NCI-H1048 (cell line): ENCODE measurements around the gene LPCAT3.
A peak's percentile ranks its signal among the peaks of the same experiment; 100 is the strongest.
"Not testable (repeated sequence)": the region's sequence is repeated elsewhere in the genome, so short reads cannot be mapped to it uniquely, and the experiment has no call there.

ENCODE experiments used
- DNase-seq: peaks from one replicate; lab custom pipeline; 2025; lab: John Stamatoyannopoulos, UW

The LPCAT3 gene

GRCh38 chr12:7018350-7019042 lies at the start of gene LPCAT3:
LPCAT3 (minus strand) TSS chr12:7018476; CDS start chr12:7018424, 52 bp downstream.
- DNase-seq: peak; percentile 93

DNA sequence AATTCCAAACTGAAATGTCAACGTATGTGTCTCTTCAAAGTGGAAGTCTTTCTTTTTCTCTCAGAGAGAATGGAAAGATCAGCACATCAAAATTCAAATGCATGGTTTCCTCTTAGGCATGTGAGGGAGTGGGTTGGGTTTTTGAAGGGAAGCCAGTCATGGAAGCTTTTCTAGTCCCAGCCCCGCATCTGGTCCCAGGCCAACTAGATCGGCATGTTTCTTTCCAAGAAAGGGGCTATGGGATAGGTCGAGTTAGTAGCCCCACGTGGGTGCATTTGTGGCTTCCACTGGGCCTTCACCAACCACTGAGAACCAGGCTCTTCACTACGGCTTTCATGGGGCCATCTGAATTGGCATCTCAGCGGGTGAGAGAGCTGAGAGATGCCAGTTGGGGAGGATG lies 48.8 kb upstream of the LPCAT3 start:
- DNase-seq: no peak

DNA sequence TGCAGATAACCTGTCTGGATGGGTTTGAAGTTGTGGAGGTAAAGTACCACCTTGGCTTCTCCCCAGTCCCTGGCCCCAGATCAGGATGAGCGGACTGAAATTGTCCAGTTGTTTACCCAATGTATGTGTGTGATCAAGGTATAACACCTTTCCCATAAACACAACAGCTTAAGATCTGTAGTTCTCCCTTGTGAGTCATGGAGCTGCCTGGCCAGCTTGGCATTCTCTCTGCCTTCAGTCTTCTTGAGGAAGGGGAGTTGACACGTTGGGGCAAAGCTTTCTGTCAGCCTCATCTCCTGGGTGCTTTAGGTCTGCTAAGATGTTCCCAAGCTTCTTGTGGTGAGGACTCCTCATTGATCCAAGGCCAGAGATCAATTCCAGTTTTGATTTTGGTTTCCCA lies 48.3 kb upstream of the LPCAT3 start:
- no peak for DNase-seq

DNA sequence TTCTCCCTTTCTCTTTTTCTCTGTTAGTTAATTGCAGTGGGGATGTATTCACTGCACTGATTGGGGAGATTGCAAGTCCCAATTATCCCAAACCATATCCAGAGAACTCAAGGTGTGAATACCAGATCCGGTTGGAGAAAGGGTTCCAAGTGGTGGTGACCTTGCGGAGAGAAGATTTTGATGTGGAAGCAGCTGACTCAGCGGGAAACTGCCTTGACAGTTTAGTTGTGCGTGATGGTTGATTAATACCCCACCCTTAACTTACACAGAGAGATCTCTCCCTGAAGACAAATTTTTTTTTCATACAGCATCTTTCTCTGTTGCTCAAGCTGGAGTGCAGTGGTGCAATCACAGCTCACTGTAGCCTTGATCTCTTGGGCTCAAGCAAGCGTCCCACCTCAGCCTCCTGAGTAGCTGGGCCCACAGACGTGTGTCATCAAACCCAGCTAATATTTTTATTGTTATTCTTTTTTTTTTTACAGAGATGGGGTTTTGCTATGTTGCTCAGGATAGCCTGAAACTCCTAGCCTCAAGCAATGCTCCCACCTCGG lies 46.9 kb upstream of the LPCAT3 start:
- DNase-seq: no peak

DNA sequence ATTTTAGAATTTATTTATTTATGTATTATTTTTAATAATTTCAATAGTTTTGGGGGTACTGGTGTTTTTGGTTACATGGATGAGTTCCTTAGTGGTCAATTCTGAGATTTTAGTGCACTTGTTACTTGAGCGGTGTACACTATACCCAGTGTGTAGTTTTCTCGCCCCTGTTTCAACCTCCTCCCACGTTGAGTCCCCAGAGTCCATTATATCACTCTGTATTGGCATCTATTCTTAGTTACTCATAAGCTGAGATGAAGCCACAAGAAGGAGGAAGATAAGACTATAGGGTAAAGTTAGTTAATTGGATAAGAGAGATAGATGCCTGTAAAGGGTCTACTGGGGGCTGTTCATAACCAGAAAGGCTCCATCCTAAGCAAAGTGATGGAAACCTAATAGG lies 46.2 kb upstream of the LPCAT3 start:
- DNase-seq: no peak

DNA sequence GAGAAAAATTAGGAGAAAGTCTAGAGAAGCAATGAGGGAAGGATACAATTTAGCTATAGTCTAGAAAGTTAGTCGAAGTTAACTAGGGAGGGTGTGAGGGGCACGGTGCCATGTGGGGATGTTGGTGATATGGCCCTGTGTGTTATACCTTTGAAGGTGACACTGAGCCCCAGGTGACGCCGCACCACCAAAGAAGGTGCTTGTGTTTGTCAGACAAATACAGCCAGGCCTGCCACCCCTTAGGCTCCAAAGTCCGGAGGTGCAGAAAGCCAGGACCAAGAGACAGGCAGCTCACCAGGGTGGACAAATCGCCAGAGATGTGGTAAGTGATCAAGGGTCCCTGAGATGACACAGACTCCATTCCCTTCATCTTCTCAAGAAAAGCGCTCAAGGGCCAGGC lies 43.3 kb upstream of the LPCAT3 start:
- no peak for DNase-seq

DNA sequence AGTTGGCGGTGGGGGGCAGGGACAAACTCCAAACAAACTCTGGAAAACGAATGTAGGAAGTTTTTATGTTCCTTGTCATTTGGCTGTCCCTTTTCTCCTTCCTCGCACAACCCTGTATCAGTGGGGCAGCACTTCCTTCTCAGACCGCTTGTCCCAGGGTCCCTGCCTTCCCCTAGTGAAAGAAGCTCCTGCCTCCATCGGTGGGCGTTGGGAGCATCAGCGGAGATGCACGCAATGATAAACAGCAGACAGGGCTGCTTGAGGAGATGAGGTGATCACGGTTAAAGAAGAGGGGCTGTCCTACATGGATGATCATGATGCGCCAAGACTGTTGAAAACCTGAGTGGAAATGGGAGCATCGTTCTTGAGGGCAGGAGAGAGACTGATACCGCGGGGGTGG lies 42.9 kb upstream of the LPCAT3 start:
- DNase-seq: no peak

DNA sequence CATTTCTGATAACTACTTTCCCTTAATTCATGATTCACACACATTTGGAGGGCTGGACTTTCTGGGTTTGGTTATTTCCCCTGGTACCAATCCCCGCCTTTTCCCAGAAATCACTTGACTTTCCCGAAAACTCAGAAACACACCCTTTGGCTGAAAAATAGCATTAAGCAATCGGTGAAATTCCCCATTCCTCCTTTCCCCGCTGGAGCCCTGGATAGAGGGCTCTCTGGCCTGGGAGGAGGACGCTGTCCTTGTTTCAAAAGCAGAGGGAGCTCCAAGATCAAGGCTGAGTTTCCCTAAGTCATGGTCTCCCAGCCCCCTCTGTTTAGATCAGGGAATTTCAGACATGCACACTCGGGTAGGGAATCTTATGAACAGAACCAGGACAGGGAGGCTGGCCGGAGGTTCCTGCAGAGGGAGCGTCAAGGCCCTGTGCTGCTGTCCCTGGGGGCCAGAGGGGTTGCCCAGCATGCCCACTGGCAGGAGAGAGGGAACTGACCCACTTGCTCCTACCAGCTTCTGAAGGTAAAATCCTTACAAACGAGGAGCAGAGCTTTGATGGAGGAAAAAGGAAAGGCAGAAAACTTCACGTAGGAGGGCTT lies 42.2 kb upstream of the LPCAT3 start, which contains the start of gene C1S:
Gene C1S (plus strand): TSS at position 366 of the 602 bp plus-strand sequence. CDS start 1,195 bp downstream, outside the sequence.
- DNase-seq: no peak

- no peak for DNase-seq
These were observed 41.5 kb upstream of the LPCAT3 start for GRCh38 chr12:7059780-7060179.

GRCh38 chr12:7058850-7059395 lies 40.6 kb upstream of the LPCAT3 start:
- DNase-seq: no peak

- no peak for DNase-seq
These were observed 40.0 kb upstream of the LPCAT3 start for GRCh38 chr12:7058163-7058845.

DNA sequence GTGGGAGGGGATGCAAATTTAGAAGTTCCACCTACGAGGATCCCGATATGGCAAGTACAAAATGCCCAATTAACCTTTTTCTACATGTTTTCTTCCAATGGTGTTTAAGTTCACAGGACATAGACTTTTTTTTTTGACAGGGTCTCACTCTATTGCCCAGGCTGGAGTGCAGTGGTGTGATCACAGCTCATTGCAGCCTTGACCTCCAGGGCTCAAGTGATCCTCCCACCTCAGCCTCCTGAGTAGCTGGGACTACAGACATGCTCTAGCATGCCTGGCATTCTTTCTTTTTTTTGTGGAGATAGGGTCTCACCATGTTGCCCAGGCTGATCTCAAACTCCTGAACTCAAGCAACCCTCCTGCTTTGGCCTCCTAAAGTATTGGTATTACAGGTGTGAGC lies 37.5 kb upstream of the LPCAT3 start:
- not testable (repeated sequence) for DNase-seq

DNA sequence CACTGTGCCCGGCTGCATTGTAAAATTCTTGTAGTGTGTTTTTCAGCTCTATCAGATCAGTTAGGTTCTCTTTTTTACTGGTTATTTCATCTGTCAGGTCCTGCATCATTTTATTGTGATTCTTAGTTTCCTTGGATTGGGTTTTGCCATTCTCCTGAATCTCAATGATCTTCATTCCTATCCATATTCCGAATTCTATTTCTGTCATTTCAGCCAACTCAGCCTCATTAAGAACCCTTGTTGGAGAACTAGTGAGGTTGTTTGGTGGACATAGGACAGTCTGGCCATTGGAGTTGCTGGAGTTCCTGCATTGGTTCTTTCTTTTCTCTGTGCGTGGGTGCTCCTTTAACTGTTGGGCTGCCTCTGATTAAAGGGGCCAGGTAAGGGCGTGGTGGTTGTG lies 36.6 kb upstream of the LPCAT3 start:
- no peak for DNase-seq

DNA sequence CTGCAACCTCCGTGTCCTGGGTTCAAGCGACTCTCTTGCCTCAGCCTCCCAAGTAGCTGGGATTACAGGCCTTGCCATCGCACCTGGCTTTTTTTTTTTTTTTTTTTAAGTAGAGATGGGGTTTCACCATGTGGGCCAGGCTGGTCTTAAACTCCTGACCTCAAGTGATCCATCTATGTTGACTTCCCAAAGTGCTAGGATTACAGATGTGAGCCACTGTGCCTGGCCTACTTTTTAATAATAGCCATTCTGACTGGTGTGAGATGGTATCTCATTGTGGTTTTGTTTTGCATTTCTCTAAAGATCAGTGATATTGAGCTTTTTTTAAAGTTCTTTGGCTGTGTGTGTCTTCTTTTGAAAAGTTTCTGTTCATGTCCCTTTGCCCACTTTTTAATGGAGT lies 31.7 kb upstream of the LPCAT3 start:
- DNase-seq: not testable (repeated sequence)

GRCh38 chr12:7049445-7049951 lies 31.2 kb upstream of the LPCAT3 start:
- not testable (repeated sequence) for DNase-seq

GRCh38 chr12:7047306-7047705 lies 29.0 kb upstream of the LPCAT3 start:
- DNase-seq: no peak

DNA sequence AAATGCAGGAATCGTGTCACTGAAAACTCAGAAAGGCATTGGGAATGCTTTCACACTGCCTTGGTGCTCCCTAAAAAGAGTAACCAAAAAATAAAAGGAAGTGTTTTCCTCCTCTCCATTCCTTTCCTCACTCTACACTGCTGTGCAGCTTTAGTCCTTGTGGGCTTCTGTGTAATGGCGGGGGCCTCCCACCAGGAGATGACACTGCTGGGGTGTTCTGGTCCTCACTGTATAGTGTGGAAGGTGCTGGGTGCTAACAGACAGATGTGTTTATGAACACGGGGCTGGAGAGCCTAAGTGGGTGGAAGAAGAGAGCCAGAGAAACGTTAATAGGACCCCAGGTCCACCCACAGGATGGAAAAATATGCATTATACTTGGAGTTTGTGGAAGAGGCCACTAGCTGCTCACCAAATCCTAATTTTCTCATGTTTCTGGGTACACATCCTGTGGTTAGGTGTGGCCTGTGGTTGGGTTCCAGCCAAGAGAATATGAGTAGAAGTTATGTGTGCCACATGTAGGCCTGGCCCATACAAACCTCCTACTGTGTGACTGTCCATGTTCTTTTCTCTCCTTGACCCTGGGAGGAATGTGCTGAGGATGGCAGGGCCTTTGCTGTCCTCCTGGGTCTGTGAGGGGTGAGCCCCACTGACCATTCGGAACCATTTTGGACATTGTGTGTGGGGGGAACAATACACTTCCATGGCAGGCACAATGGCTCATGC lies 28.3 kb upstream of the LPCAT3 start:
- no peak for DNase-seq

- no peak for DNase-seq
These were observed 27.6 kb upstream of the LPCAT3 start for GRCh38 chr12:7045913-7046312.

DNA sequence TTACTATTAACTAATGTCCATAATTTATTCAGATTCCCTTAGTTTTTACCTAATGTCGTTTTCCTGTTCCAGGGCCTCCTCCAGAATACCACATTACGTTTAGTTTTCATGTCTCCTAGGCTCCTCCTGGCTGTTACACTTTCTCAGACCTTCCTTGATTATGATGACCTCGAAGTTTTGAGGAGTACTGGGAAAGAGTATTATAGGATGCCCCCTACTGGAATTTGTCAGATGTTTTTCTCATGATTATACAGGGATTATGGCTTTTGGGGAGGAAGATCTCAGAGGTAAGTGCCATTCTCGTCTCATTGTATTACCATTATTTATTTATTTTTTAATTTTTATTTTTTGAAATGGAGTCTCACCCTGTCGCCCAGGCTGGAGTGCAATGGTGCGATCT lies 24.6 kb upstream of the LPCAT3 start:
- no peak for DNase-seq

DNA sequence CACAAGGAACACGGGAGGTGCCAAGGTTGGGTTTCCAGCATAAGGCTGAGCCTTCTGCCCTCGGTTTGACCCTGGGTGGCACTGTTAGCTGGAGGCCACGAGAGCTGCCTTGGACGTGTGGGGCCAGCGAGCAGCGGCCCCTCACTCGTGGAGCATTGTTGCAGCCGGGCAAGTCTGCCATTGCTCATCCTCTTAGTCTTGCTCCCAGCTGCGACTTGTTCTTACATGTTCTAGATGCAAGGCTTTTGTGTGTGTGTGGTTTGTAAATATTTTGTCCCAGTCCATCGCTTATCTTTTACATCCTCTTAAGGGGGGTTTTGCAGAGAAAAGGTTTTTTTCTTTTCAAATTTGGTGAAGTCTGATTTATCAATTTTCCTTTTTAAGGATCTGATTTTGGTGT lies 21.1 kb upstream of the LPCAT3 start:
- DNase-seq: no peak

DNA sequence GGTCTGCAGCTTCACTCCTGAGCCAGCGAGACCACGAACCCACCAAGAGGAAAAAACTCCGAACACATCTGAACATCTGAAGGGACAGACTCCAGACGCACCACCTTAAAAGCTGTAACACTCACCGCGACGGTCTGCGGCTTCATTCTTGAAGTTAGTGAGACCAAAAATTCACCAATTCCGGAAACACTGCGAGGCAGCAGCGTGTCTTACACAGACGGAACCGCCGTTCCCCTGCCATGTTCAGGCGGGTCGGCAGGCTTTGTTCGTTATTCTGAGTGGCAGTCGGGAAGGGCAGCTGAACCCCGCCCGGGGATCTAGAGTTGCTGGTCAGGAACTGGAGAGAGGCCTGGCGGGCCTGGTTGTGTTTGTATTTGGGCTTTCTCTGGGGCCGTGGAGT lies 20.3 kb upstream of the LPCAT3 start:
- no peak for DNase-seq

DNA sequence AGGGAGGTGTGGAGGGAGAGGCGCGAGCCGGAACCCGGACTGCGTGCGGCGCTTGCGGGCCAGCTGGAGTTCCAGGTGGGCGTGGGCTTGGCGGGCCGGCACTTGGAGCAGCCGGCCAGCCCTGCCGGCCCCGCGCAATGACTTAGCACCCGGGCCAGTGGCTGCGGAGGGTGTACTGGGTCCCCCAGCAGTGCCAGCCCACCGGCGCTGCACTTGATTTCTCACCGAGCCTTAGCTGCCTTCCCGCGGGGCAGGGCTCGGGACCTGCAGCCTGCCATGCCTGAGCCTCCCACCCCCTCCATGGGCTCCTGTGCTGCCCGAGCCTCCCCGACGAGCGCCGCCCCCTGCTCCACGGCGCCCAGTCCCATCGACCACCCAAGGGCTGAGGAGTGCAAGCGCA lies 19.1 kb upstream of the LPCAT3 start:
- not testable (repeated sequence) for DNase-seq
